ENCODE results near the gene MCMBP.

GRCh38 chr10:119878524-119878923 is 5.9 kb upstream of the MCMBP start:
- TF ChIP-seq EZH2 (IDR thresholded peaks at IDR 0.05; ENCODE audit: insufficient read depth, poor library complexity, severe bottlenecking) (no peak), EZH2phosphoT487 (IDR thresholded peaks at IDR 0.05; ENCODE audit: insufficient read depth, low read depth) (no peak)
